ENCODE measurements around the gene PDCD4.

GRCh38 chr10:110918269-110918642 lies 46.5 kb downstream of the PDCD4 start:
- TF ChIP-seq NFRKB (IDR thresholded peaks at IDR 0.05) (no peak), FOXK2 (IDR thresholded peaks at IDR 0.05) (no peak), L3MBTL2 (conservative IDR thresholded peaks at IDR 0.05) (no peak; the same call in 1 of the 2 replicates)

Measured in HEK293T (cell line).